ENCODE measurements around the gene FKBP4.

GRCh38 chr12:2752676-2753371, 41.9 kb upstream of the FKBP4 start:
- TF ChIP-seq, protein P1, sequence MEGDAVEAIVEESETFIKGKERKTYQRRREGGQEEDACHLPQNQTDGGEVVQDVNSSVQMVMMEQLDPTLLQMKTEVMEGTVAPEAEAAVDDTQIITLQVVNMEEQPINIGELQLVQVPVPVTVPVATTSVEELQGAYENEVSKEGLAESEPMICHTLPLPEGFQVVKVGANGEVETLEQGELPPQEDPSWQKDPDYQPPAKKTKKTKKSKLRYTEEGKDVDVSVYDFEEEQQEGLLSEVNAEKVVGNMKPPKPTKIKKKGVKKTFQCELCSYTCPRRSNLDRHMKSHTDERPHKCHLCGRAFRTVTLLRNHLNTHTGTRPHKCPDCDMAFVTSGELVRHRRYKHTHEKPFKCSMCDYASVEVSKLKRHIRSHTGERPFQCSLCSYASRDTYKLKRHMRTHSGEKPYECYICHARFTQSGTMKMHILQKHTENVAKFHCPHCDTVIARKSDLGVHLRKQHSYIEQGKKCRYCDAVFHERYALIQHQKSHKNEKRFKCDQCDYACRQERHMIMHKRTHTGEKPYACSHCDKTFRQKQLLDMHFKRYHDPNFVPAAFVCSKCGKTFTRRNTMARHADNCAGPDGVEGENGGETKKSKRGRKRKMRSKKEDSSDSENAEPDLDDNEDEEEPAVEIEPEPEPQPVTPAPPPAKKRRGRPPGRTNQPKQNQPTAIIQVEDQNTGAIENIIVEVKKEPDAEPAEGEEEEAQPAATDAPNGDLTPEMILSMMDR (conservative IDR thresholded peaks at IDR 0.05; ENCODE audit: low read depth, low read length) = no peak
- no peak for TF ChIP-seq EZH2phosphoT487 (IDR thresholded peaks at IDR 0.05; ENCODE audit: borderline replicate concordance, low read length)
